ENCODE data around the gene MRGPRG. TPM values are rescaled to one million over a fixed set of nuclear protein-coding genes. Genes with fewer than 3 reads are reported as not detected.

Gene MRGPRG
- polyA plus RNA-seq, 6 donors from 2014 or later: not detected

DNA sequence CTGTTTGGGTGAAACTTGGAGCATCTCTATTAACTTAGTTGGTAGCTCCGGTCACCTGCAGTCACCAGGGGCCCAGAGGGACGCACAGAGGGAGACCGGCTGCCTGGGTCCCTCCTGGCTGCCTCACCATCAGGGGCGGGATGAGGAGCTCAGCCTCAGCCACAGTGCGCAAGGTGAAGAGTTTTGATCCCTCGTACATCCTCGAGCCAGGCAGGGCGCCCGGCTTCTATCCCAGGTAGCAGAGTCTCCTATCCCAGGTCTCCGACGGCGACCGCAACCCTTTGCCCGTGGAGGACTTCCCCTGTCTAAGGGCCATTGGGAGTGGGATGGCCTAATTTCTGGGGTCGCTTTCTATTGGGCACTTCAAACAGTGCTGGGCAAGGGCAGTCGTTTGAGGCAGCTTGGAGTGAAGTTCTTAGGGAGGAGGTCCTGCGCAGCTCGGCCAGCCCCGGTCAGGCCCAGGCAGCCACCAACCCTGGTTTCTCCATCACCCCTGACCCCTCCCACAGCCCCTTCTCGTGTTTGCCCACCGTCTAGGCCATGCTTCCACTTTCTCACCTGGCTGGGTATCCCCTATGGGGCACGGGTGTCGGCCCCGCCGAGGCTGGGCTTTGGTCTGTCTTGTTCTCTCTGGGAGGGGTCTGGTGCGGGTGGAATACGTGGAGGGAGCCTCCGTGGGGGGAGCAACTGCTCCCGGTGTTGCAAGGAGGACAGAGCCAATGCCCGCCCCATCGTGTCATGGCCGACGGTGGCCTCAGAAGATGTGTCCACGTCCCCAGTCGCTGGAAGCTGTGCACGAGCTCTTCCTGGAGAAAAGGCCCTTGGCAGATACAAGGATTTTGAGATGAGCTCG, 3.6 kb upstream of the MRGPRG start:
- Mint-ChIP-seq H3K4me1 (peaks cover 0 to 3% (median 0%) of the 10 kb centered on the region in 3 donors), H3K27ac (no peak overlapping the region), H3K27me3 (peaks cover 5 to 26% (median 23%) of the 10 kb centered on the region in 3 donors), H3K4me3 (no peak overlapping the region), H3K9me3 (no peaks in the 10 kb centered on the region), H3K36me3 (no peaks in the 10 kb centered on the region)
- DNase-seq: no peak
- no peak for ATAC-seq (ENCODE audit: low read depth in 2 of 2)

DNA sequence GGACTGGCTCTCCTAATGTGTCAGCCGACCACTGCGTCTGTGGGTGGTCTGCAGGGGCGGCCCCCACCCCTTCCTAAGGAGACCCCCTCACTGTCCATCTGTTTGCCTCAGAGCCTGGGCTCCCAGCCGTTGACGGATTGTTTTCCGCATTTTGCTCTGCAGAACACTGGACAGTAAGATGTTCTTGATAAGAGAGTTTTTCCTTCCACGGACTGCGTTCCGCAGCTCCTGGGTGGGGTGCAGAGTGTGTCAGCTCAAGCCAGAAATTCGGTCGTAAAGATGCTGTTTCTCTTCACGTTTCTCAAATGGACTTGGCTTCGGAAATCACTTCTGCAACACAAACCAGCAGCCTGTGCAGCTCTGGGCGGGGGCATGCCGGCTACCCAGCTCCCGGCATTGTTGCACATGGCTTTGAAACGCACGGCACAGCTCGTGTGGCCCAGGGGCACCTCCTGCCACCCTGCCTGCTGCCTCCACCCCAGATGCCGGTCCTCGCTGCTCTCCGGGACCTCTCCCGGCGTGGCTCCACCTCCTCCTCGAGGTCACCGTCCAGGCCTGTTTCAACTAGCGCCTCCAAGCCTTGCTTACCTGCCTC, 2.9 kb upstream of the MRGPRG start:
- no peak for DNase-seq
- H3K27me3 Mint-ChIP-seq: peaks cover 5 to 33% (median 30%) of the 10 kb centered on the region in 3 donors
- H3K36me3 Mint-ChIP-seq: no peaks in the 10 kb centered on the region
- H3K27ac Mint-ChIP-seq: no peak overlapping the region
- ATAC-seq (ENCODE audit: low read depth in 2 of 2): no peak
- H3K4me3 Mint-ChIP-seq: no peak overlapping the region
- H3K9me3 Mint-ChIP-seq: no peaks in the 10 kb centered on the region
- peaks cover 0 to 3% (median 3%) of the 10 kb centered on the region in 3 donors for H3K4me1 Mint-ChIP-seq

DNA sequence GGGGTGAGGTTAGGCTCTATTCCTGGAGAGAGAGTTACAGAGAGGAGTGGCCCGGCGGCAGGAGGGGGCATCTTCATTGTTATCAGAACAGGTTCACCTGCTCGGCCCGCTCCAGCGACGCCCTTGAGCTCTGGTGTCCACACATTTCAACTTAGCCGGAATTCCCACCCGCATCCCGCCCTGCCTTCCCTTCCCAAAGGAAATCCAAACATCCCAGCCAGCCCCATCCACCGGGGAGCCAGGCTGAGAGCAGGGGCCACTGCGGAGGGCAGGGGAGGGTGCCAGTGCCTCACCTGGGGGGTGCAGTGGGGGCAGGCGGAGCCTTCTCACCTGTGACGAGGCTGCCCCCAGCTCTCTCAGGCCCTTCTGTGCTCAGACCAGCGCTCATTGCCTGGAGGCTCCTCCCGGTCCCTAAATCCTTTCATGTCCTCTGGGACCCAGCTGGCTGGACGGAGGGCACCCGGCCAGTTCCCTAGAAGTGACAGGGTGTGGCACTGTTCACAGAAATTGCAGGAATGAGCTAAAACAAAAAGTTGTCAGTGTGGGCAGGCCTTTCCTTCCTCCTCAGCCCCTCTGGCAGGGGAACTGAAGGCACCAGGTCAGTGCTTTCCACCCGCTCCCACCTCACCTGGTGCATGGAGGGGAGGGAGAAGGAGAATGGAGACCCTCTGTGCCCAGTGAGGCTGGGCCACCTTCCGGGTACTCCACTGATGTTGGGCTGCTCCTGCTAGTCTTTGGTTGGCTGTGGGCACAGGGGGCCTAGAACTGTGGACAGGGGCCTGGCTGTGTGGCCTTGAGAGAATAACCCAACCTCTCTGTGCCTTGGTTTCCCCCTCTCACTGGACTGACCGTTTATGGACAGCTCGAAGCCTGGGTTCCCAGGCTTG, 2.2 kb upstream of the MRGPRG start:
- Mint-ChIP-seq H3K27ac (no peak overlapping the region), H3K36me3 (no peaks in the 10 kb centered on the region), H3K9me3 (no peaks in the 10 kb centered on the region), H3K27me3 (peaks cover 5 to 37% (median 33%) of the 10 kb centered on the region in 3 donors), H3K4me1 (peaks cover 0 to 3% (median 3%) of the 10 kb centered on the region in 3 donors), H3K4me3 (peak overlapping the region in 1 of 8 donors; percentile 47)
- DNase-seq (no peak), ATAC-seq (ENCODE audit: low read depth in 2 of 2) (no peak)

DNA sequence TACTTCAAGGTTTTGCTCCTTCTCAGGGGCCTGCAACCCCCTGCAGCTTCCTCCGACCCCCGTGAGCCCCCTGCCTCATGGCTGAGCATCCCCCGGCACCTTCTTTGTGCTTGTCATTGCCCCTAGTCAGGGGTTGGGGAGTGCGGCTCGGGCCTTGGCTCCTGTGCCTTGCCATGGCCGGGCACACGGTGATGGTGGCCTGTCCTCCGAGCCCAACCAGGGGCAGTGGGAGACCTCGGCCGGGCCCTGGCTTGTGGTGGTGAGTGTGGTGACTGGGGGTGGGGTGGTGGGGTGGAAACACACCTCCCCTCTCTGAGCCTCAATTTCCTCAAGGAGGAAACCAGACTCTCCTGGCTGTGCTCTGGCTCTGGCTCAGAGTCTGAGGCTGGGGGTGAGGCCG, 1.5 kb upstream of the MRGPRG start:
- H3K4me1 Mint-ChIP-seq: peaks cover 0 to 3% (median 3%) of the 10 kb centered on the region in 3 donors
- H3K27me3 Mint-ChIP-seq: peaks cover 5 to 41% (median 39%) of the 10 kb centered on the region in 3 donors
- peaks cover 0 to under 1% (median 0%) of the 10 kb centered on the region in 7 donors for H3K9me3 Mint-ChIP-seq
- DNase-seq (no peak), ATAC-seq (ENCODE audit: low read depth in 2 of 2) (no peak)
- H3K4me3 Mint-ChIP-seq: no peak overlapping the region
- H3K27ac Mint-ChIP-seq: no peak overlapping the region
- no peaks in the 10 kb centered on the region for H3K36me3 Mint-ChIP-seq

DNA sequence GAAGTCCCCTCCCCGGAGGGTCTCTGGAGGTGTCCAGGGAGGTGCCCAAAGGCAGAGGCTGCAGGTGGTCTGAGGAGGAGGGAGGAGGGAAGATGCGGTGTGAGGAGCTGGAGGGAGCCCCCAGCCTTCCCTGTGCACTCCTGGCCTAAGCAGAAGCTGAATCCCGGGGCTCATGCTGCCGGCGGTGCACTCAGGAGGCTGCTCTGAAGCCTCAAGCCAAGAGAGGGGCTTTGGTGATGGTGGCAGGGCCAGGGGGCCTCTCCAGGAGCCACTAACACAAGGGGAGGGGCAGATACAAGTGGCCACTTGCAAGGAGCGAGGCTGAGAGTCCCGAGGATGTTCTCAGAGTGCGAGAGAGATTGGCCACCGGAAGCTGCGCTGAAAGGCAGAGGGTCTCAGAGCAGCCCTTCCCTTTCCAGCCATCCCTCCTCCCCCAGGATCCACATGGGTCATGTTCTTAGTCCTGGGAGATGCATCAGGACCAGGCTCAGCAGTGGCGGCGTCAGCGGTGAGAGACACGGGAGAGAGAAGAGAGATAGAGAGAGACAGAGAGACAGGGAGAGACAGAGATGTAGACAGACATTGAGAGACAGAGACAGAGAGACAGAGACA, 774 bp upstream of the MRGPRG start:
- no peak for DNase-seq
- Mint-ChIP-seq H3K9me3 (peaks cover 0 to 5% (median 0%) of the 10 kb centered on the region in 7 donors), H3K36me3 (no peaks in the 10 kb centered on the region), H3K27me3 (peaks cover 5 to 46% (median 46%) of the 10 kb centered on the region in 3 donors), H3K4me3 (no peak overlapping the region), H3K4me1 (peaks cover 0 to 7% (median 3%) of the 10 kb centered on the region in 3 donors), H3K27ac (peak overlapping the region in 1 of 6 donors; percentile 69)
- ATAC-seq (ENCODE audit: low read depth in 2 of 2): no peak

DNA sequence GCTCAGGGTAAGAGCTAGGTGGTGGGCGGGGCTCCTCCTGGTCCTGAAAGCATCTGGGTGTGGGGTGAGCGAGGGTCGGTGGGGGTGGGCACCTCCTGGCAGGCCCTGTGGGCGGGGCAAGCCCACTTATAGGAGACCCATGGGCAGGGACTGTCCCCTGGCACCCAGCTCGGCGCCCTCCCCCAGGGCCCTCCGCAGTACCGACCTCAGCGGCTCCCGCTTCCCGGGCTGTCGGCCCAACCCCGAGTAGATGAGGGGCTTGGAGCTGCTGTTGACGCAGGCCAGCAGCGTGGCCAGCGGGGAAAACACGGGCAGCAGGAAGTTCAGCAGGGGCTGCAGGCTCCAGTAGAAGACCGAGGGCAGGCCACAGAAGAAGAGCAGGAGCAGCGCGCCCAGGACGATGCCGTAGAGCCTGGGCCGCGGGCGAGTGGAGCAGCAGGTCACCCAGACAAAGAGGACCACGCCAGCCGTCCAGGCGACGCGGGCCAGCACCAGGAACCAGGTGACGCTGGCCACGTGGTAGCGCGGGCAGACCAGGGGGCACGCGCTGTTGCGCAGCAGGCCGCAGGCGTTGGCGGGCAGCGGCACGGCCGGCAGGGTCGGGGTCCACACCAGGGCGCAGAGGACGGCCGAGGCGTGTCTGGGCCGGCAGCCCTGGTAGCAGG, 663 bp downstream of the MRGPRG start:
- Mint-ChIP-seq H3K27me3 (peaks cover 11 to 51% (median 46%) of the 10 kb centered on the region in 3 donors), H3K4me1 (peaks cover 0 to 7% (median 3%) of the 10 kb centered on the region in 3 donors), H3K27ac (peak overlapping the region in 1 of 6 donors; percentile 11), H3K36me3 (no peaks in the 10 kb centered on the region), H3K4me3 (no peak overlapping the region), H3K9me3 (peaks cover 0 to 6% (median 0%) of the 10 kb centered on the region in 7 donors)
- ATAC-seq (ENCODE audit: low read depth in 2 of 2) (no peak), DNase-seq (no peak)

DNA sequence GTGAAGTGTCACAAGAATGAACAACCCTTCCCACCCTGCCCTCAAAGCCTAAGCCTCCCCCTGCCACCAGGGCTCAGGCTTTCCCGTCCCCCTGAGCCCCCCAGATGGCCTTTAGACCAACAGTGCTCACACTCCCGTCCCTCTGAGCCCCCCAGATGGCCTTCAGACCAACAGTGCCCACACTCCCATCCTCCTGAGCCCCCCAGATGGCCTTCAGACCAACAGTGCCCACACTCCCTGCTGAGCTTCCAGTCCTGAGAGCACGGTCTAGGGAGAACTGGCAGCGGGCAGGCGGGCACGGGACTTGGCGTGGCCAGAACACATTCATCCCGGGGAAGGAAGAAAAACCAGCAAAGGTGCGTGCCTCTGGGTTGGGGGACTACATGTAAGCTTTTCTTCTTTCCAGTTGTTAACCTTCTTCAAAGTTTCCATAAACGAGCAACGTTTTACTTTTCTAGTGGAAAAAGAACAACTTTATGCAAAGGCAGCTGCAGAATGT, 2.5 kb downstream of the MRGPRG start:
- no peak overlapping the region for H3K4me3 Mint-ChIP-seq
- peaks cover 0 to 8% of the 10 kb centered on the region in 2 donors for H3K36me3 Mint-ChIP-seq
- peaks cover 15 to 57% (median 41%) of the 10 kb centered on the region in 3 donors for H3K27me3 Mint-ChIP-seq
- H3K4me1 Mint-ChIP-seq: peaks cover 0 to 7% (median 3%) of the 10 kb centered on the region in 3 donors
- H3K9me3 Mint-ChIP-seq: peaks cover 5 to 16% (median 10%) of the 10 kb centered on the region in 7 donors
- H3K27ac Mint-ChIP-seq: no peak overlapping the region
- no peak for ATAC-seq (ENCODE audit: low read depth in 2 of 2)
- DNase-seq: no peak

DNA sequence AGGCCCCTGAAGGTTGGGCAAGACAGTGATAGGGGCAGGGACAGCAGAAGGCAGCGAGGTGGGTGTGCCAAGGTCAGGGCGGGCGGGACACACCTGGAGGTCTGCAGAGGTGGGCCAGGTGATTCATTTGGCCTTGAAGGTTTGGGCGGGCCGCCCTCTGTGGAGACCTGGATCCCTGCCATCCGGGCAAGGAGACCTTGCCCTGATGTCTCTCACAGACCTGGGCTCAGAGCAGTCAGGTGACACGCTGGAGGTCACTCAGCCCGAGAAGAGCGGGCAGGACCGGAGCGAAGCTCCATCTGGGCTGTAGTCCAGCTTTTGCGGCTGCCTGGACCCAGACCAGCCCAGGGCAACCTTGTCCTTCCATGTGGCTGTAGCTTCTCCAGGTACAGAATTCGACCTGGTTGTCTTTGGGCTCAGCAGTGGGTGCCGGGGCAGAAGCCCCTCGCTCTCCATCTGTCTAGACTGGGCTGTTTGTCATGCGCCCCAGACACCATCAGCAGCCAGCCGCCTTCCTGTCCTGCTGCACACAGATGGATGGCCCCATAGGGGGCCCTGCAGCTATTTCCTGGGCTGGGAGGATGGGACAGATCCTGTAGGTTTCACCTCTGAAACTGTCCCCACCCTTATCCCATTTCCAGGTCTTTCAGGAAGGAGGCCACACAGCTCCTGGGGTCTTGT, 3.1 kb downstream of the MRGPRG start:
- ATAC-seq (ENCODE audit: low read depth in 2 of 2) (no peak), DNase-seq (no peak)
- H3K4me1 Mint-ChIP-seq: peaks cover 0 to 7% (median 3%) of the 10 kb centered on the region in 3 donors
- H3K27ac Mint-ChIP-seq: no peak overlapping the region
- peaks cover 5 to 21% (median 16%) of the 10 kb centered on the region in 7 donors for H3K9me3 Mint-ChIP-seq
- peaks cover 0 to 8% of the 10 kb centered on the region in 2 donors for H3K36me3 Mint-ChIP-seq
- H3K27me3 Mint-ChIP-seq: peaks cover 15 to 57% (median 41%) of the 10 kb centered on the region in 3 donors
- H3K4me3 Mint-ChIP-seq: no peak overlapping the region

DNA sequence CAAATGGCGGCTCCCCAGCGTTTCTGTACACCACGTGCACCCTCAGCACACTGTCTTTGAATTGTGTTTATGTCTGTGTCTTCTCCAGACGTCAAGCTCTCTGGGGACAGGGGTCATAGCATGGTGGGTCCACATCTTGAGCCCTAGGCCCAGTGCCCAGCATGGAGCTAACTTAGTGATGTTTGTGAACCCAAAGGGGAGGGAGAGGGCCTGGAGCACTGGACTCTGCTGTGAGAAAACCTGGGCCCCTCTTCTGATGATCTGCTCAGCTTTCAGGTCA, 4.3 kb downstream of the MRGPRG start:
- ATAC-seq (ENCODE audit: low read depth in 2 of 2) (no peak), DNase-seq (no peak)
- H3K4me1 Mint-ChIP-seq: peaks cover 0 to 4% (median 3%) of the 10 kb centered on the region in 3 donors
- peaks cover 9 to 50% (median 41%) of the 10 kb centered on the region in 3 donors for H3K27me3 Mint-ChIP-seq
- no peak overlapping the region for H3K27ac Mint-ChIP-seq
- no peak overlapping the region for H3K4me3 Mint-ChIP-seq
- H3K9me3 Mint-ChIP-seq: peaks cover 5 to 23% (median 16%) of the 10 kb centered on the region in 7 donors
- peaks cover 0 to 8% of the 10 kb centered on the region in 2 donors for H3K36me3 Mint-ChIP-seq

DNA sequence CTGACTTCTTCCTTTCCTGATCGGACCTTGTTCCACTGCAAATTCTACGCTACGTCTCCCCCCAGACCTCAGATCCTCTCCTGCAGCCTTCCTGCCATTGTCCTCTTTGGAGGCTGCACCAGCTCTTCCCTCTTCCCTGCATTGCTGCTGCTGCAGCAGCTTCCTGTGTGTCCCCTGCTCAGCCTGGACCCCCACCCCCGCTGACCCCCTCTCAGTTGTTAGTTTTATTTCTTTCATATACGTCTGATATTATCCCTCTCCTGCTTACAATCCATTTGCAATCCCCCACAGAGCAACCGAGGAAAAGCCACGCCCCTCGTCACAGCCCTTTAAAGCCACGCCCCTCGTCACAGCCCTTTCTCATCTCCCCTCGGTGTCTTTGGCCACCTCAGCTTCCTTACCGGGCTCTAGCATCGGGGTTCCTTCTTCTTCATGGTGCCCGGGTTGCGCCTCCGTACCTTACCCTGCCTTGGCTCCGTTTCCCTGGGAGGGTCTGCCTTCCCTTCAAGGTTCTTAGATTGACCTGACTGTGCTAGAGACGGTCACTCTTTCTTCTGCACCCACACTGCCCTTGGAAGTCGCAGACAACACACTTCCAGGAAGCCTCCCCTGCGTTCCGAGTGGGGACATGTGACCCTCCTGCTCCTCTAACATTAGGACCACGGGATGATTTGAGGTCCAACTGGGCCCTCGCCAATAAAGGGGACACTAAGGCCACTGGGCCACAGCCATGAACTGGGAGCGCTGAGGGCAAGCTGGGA, 4.8 kb downstream of the MRGPRG start:
- H3K9me3 Mint-ChIP-seq: peaks cover 5 to 23% (median 16%) of the 10 kb centered on the region in 7 donors
- no peak overlapping the region for H3K4me3 Mint-ChIP-seq
- ATAC-seq (ENCODE audit: low read depth in 2 of 2) (no peak), DNase-seq (no peak)
- peaks cover 0 to 8% of the 10 kb centered on the region in 2 donors for H3K36me3 Mint-ChIP-seq
- peaks cover 9 to 48% (median 41%) of the 10 kb centered on the region in 3 donors for H3K27me3 Mint-ChIP-seq
- peaks cover 0 to 4% (median 3%) of the 10 kb centered on the region in 3 donors for H3K4me1 Mint-ChIP-seq
- H3K27ac Mint-ChIP-seq: no peak overlapping the region

DNA sequence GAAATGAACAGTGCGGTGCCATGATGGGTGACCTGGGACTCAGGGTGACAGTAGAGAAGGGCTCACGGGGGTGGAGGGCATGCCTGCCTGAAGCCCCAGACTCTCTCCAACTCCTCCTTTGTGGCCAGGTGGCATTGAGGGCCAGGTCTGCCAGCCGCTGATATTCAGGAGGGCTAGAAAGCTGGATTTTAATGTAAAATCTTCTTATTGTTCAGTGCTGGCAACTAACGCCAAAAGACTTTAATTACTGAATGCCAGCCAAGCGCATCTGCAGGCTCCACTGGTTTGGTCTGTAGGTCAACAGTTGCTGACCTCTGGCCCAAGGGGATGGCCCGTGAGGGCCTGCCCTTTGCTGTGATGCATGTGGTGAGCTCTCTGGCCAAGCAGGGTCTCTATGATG, 10.3 kb downstream of the MRGPRG start:
- Mint-ChIP-seq H3K27ac (no peak overlapping the region), H3K9me3 (peaks cover 5 to 18% (median 16%) of the 10 kb centered on the region in 7 donors), H3K36me3 (peaks cover 0 to 8% of the 10 kb centered on the region in 2 donors), H3K27me3 (peaks cover 5 to 9% (median 9%) of the 10 kb centered on the region in 3 donors), H3K4me3 (no peak overlapping the region), H3K4me1 (no peaks in the 10 kb centered on the region)
- ATAC-seq (ENCODE audit: low read depth in 2 of 2): no peak
- DNase-seq: no peak
